ENCODE results near the gene PMEPA1. TPM values are rescaled to one million over a fixed set of nuclear protein-coding genes. Genes with fewer than 3 reads are reported as not detected.

PMEPA1 gene
- total and polyA plus RNA-seq, 10 of the 15 experiments (the other 5 are each of a cell fraction or from before 2014, with no cell fraction given): 0.02 to 0.10 (median 0.04) TPM; not detected in 3

- H3K27ac ChIP-seq (ENCODE audit: control insufficient read depth, insufficient read depth): peak overlapping the region; percentile 80
- H2AFZ ChIP-seq (ENCODE audit: control insufficient read depth, low read depth, low read length): peak overlapping the region; percentile 47
- peak overlapping the region; percentile 62 for H3K4me2 ChIP-seq (ENCODE audit: control insufficient read depth, insufficient read depth)
- peak overlapping the region; percentile 19; the same call in 1 of the 2 replicates for H3K4me3 ChIP-seq
- POLR2A ChIA-PET: interaction anchor here (1.3 kb wide), 1 partner anchor 61 kb away, joined by 8 read pairs; the partner anchor contains the start of gene ZBP1
- RAD21 ChIA-PET (ENCODE audit: unreplicated experiment): interaction anchor here (0.6 to 3.3 kb wide), 9 partner anchors 14 to 92 kb away, joined by 3 to 25 read pairs (median 4); partner anchors contain the start of gene ZBP1
- H3K79me2 ChIP-seq (ENCODE audit: control insufficient read depth, insufficient read depth, low read length): no peaks in the 10 kb centered on the region
- WGBS (ENCODE audit: insufficient coverage, insufficient replicate concordance, low lambda C conversion rate, missing lambda C conversion rate): 2% methylated on average over 12 of the region's 12 CpGs
- H4K20me1 ChIP-seq (ENCODE audit: control insufficient read depth, insufficient read depth): no peaks in the 10 kb centered on the region
- in situ Hi-C loops (cut with MboI): loop anchor here (10.0 kb wide), 1 partner anchor 285 kb away; the partner anchor contains the start of gene RBM38
- H3K9me3 ChIP-seq (replicated peaks; ENCODE audit: control insufficient read depth, insufficient read depth, low read length): no peaks in the 10 kb centered on the region
- no peaks in the 10 kb centered on the region for H3K27me3 ChIP-seq (replicated peaks in 1 of 2; ENCODE audit: control insufficient read depth in 2 of 2, insufficient read depth in 2 of 2, low read length in 1 of 2)
- SMC1A ChIA-PET (ENCODE audit: uncharacterized antibody, unreplicated experiment): interaction anchor here (0.8 to 2.6 kb wide), 5 partner anchors 60 to 283 kb away, joined by 3 to 9 read pairs (median 4); partner anchors contain the start of gene ZBP1
- intact Hi-C loops (cut with micrococcal nuclease; ENCODE audit: unreplicated experiment): loop anchor here (1.0 to 10.0 kb wide), 3 partner anchors 25 to 285 kb away; partner anchors contain the start of genes PMEPA1 and RBM38
- peak; percentile 77 for ATAC-seq
- peak overlapping the region; percentile 39; the same call in 1 of the 2 replicates for H3K9ac ChIP-seq (ENCODE audit: control insufficient read depth, insufficient read depth, low read length)
- peak; percentile 66 for FAIRE-seq
- CTCF ChIA-PET: interaction anchor here (0.5 to 2.9 kb wide), 9 partner anchors 11 to 502 kb away, joined by 3 to 12 read pairs (median 3); partner anchors contain the start of gene ZBP1
- no peaks in the 10 kb centered on the region for H3K36me3 ChIP-seq (ENCODE audit: control insufficient read depth in 2 of 2, insufficient read depth in 2 of 2, low read length in 1 of 2)
- DNase-seq (ENCODE audit: low read depth, low spot score): peak; percentile 86
- BruUV-seq (replicated peaks): no TSS peak
- H3K4me1 ChIP-seq (ENCODE audit: control insufficient read depth, insufficient read depth, low read length): peaks cover 66% of the 10 kb centered on the region
- TF ChIP-seq REST (IDR thresholded peaks at IDR 0.05; ENCODE audit: low read depth, low read length) (no peak), PML (IDR thresholded peaks at IDR 0.05; ENCODE audit: low read length) (0 out of 2 replicates have a peak, but pooled peaks have one; percentile 31), NFYB (IDR thresholded peaks at IDR 0.05; ENCODE audit: insufficient read depth, low read depth, low read length) (no peak), ZZZ3 (IDR thresholded peaks at IDR 0.05; ENCODE audit: control insufficient read depth, insufficient read length, low read depth) (no peak), TBL1XR1 (IDR thresholded peaks at IDR 0.05; ENCODE audit: low read depth, low read length) (peak; percentile 71), TCF3 (IDR thresholded peaks at IDR 0.05; ENCODE audit: borderline replicate concordance, insufficient read depth, low read depth, low read length) (peak; percentile 63; the same call in 1 of the 2 replicates), ZNF687 (IDR thresholded peaks at IDR 0.05) (no peak), RUNX3 (IDR thresholded peaks at IDR 0.05; ENCODE audit: low read length) (peak; percentile 96), FOXM1 (IDR thresholded peaks at IDR 0.05; ENCODE audit: low read depth, low read length) (peak; percentile 77; the same call in 1 of the 2 replicates), SPI1 (IDR thresholded peaks at IDR 0.05; ENCODE audit: borderline replicate concordance, insufficient read depth, low read depth, low read length) (peak; percentile 71), ETV6 (conservative IDR thresholded peaks at IDR 0.05 in 1 of 2, IDR thresholded peaks at IDR 0.05 in 1 of 2; ENCODE audit: borderline replicate concordance in 1 of 2, low read depth in 1 of 2) (peak in 1 of 2 experiments; percentile 87; a peak in 2 of 4 replicates), CTCF (IDR thresholded peaks at IDR 0.05 in 2 of 3, conservative IDR thresholded peaks at IDR 0.05 in 1 of 3; ENCODE audit: control insufficient read depth in 2 of 3, extremely low read depth in 1 of 3, insufficient read depth in 1 of 3, low read depth in 3 of 3, low read length in 3 of 3) (no peak)
Observed at GRCh38 chr20:57680131-57680716, 29.6 kb downstream of the PMEPA1 start.
